Stimulated activated naive CD4-positive, alpha-beta T cell (primary cell): ENCODE data around the gene SLC25A22.

Source experiments
- DNase-seq, 6 experiments: peaks; one replicate each; lab custom pipeline; 2025; lab: John Stamatoyannopoulos, UW

Gene SLC25A22

DNA sequence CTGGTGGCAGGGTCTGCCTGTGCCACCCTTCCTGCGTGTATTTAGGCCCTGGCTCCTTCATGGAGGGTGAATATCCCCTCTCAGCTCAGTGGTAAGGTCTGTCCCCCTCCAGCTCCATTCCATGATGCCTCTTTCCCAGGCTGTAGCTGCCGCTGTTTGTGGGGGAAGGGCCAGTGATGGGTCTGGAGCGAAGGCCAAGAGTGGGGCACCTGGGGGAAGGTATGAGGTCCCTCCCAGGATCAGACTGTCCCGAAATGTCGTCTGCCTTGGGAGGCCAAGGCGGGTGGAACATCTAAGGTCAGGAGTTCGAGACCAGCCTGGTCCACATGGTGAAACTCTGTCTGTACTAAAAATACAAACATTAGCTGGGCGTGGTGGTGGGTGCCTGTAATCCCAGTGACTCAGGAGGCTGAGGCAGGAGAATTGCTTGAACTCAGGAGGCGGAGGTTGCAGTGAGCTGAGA, 35.8 kb upstream of the SLC25A22 start:
- no peak for DNase-seq

DNA sequence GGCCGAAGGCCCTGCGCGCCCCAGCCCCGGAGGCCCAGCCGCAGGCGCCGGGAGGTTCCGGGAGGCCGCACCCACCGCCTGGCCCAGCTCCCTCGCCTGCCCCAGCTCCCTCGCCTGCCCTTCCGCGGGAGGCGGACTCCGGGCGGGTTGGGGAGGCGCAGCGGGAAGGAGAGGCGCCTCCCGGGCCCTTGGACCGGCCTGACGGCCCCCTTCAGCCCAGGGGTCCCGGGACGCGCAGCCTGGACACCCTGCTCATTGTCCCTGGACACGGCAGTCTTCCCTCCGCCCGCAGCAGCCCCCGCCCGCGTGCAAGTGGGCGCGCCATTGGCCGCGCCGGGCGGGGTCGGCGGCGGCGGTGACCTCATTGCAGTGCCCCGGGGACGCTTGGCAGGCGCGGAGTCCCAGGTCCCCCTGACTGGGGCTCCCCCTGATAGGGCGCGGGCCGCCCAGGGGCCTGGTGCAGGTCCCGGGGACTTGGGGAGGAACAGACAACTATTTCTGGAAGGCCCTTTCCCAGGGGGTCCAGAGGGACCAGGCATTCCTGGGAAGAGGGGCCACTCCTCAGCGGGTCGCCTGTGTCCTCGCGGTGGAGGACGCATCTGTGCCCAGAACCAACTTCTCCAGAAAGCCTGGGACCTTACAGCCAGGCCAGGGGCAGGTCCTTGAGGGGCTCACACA, 35.2 kb upstream of the SLC25A22 start:
- DNase-seq = no peak

DNA sequence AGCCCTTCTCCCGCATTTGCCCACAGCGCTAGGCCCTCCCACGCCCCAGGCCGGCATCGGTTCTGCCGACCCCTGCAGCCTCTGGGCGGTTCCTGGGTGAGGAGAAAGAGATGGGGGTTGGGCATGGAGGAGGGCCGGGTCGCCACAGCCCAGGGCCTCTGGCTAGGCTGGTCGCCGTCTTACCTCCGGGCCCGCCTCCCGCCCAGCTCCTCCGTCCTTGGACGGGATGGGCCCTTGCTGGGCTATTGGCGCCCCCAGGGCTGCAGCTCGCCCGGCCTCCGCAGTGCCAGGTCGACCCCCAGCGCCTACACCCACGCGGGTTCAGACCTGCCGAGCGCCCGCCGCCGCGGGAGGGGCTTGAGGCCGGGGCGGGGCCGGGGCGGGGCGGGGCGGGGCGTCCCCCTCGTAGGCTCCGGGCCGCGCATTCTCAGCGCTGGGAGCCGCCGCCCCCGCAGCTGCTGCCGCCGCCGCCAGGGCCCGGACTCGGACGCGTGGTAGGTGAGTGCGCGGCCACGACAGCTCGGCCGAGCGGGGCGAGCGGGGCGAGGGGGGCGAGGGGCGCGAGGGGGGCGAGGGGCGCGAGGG, 34.5 kb upstream of the SLC25A22 start, which contains the start of gene CD151:
TSS of gene CD151 (plus strand) at position 424 of the 585 bp plus-strand sequence. CDS start 3,118 bp downstream, outside the sequence.
- peak in 1 of 6 experiments; percentile 25 for DNase-seq

DNA sequence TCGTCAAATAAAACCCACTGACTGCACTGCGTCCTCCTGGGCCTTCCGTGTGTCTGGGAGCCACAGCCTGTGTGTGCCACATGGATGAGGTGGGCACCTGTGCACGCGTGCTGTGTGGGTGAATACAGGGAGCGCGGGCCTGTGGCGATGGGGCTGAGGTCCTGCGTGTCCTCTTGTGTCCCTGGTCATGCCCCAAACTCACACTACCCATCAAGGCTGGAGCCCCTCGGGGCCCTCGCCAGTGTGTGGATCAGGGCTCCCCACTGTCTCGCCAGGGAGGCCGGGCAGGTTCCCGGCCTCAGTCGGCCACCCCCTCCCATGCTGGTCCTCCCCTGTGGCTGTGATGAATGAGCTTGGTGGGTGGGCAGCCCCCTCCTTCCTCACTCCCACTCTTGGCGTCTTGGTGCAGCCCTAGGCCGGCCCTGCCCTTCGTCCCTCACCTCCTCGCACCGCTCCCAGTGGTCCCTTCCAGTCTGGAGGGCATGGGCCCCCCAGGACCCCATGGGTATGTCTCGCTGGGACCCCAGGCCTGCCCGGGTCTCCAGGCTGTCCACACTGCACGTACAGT, 34.0 kb upstream of the SLC25A22 start:
- no peak for DNase-seq

DNA sequence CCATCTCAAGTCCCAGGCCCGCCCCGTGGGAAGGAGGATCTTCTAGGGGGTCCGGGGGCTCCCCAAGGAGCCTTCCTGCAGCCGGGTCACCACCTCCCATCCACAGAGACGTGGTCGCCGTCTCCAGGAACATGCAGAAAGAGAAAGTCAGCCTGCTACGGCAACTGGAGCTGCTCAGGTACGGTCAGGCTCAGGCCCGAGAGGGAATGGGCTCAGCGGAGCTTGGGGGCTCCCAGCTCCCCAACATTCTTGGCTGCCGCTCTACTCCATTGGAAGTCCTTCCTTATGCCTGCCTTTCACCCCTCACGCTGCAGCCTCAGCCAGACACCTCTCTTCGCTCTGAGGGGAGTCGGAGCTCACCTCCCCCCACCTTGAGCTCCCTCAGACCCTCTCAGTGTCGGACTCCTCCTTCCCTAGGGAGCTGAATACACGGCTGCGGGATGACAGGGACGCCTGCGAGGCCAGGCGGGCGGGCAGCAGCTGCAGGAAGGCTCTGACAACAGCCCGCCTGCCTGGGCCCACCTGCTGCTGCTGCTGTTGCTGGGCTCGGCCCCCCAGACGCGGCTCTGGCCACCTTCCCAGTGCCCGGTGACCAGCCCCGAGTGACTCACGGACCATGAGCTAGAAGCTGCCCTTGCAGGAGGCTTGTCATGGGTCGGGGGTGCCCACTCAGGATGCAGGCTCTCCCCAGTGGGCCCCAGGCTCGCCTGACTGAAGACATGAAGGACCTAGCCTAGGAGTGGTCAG, 33.2 kb upstream of the SLC25A22 start:
- no peak for DNase-seq

DNA sequence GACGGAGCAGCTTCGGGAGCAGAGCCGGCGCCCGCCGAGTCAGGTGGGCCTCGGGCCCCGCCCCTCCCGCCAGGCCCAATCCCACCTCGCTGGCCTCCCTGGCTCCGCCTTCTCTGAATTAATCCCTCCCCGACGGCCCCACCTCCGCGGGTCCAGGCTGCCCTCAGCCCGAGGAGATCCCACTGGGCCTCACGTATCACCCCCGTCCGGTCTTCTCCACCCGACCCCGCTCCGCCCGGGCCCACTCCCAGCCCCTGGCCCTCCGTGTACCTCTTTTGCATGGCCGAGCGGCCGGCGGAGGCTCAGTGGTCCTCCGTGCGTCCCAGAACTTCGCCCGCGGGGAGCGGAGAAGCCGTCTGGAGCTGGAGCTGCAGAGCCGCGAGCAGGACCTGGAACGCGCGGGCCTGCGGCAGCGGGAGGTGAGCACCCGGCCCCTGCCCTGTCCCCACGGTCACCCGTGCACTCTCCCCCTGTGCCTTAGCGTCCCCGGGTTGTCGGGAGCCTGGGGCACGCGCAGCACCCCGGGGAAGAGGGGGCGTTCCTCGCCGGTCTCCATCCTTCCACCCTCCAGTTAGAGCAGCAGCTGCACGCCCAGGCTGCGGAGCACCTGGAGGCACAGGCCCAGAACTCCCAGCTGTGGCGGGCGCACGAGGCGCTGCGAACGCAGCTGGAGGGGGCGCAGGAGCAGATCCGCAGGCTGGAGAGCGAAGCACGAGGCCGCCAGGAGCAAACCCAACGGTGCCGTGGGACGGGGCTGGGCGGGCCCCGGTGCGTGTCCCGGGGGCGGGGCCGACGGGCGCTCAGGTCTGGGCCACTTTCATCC, 32.4 kb upstream of the SLC25A22 start:
- DNase-seq = peak in 3 of 6 experiments; percentile 36 to 51 (median 47)

DNA sequence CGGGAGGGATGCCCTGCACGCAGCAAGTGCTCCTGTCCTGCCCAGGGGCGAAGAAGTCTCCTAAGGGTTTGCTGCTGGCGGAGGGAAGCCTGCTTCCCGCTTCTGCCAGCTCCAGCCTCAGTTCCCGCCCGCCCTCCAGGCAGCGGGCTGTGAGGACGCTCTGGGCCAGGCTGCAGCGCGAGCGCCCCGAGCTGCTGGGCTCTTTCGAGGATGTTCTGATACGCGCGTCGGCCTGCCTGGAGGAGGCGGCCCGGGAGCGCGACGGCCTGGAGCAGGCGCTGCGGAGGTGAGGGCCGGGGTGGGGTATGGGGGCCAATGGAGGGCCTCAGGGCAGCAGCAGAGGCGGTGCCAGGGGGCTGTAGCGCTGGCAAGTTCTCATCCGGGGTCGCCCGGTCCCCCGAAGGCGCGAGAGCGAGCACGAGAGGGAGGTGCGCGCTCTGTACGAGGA, 31.8 kb upstream of the SLC25A22 start:
- peak in 1 of 6 experiments; percentile 56 for DNase-seq

DNA sequence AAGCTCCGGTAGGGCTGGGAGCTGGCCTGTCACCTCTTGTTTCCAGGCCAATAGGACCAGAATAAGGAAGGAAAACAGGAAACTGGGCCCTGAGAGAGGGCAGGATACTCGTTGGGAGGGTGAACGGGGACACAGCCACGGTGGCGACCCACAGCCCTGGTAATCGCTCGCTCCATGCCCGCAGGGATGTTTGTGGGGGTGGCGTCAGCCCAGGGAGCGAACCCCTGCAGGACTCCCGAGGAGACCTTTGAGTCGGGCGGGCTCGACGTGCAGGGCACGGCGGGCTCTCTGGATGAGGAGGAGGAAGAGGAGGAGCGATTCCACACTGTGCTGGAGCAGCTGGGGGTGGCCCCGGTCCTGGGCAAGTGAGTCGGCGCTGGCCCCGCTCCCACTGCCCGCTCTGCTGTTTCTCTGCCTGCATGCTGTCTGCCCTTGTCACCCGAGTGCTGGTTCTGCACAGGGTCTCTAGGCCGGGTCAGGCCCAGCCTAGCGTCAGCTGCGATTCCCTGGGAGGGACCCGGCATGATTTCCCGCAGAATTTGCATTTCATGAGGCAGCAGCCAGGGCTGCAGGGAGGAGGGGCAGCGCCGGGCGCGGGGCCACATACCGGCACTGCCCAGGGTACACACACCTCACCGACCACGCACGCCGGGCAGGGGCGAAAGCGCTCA, 31.2 kb upstream of the SLC25A22 start:
- no peak for DNase-seq

DNA sequence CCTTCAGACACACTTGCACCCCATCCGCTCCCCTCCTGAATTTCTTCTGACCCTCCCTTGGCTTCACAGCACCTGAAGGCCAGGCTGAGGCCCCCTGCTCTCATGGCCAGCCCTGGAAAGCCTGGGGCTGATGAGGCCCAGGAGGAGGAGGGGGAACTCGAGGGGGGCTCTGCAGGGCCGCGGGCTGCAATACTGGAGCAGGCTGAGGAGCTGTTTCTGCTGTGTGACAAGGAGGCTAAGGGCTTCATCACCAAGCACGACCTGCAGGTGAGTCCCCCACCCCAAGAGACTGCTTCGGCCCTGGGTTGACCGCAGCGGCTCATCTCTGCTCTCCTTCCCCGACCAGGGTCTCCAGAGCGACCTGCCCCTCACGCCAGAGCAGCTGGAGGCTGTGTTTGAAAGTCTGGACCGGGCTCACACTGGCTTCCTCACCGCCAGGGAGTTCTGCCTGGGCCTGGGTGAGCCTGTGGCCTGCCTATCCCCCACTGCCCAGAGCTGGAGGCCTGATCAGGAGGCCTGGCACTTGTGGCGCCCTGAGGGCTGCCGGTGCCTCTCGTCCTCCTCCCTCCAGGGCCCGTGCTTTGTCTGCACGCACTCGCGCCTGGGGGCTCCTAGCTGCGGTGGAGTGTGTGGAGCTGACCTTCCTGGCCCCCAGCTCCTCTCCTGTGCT, 30.6 kb upstream of the SLC25A22 start:
- DNase-seq = no peak

DNA sequence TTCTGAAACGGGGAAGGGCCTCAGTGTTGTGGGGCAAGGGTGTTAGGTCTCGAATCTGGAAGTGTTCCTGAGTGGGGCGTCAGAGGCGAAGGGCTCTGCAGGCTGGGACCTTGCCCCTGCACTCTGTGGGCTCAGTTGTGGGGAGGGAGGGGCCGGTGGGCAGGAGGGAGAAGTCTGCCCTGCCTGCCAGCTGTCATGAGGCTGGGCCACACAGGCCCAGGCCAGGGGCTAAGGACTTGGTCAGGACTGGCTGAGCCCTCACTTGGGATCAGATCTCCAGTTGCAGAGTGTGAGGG, 29.8 kb upstream of the SLC25A22 start, which contains the start of gene CRACR2B:
TSS of gene CRACR2B (plus strand) at position 23 of the 296 bp plus-strand sequence. CDS start 689 bp downstream, outside the sequence.
- DNase-seq = no peak

DNA sequence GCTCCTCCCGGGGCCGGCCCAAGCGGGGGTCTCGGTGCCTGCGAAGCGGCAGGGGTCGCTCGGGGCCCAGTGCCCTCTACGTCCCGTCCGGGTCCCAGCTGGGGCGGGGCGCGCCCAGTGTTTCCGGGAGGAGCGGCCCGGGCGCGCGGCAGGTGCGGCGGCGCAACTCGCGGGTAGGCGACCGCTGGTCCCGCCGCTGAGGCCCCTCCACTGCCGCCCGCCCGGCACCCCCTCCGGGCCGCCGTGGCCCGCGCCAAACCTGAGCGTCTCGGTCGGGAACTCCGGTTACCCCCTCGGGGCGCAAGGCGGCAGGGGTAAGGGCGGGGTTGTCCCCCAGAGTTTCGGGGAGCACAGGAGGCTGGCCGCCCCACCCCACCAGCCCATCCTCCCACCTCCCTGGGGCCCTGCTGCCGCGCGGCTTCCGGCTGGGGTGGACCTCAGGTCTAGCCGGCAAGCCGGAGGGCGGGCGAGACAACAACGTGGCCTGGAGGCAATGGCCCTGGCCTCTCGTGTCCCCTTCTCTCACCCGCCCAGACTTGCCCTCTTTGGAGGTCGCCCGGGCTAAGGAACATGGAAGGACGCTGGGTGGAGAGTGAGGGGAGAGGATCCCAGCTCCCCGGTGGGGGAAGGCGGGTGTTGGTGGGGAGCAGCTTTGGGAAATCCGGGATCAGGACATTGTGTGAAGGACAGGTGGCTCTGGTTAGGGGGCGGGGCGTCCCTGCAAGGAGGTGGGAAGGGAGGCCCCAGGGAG, 29.2 kb upstream of the SLC25A22 start:
- no peak for DNase-seq

DNA sequence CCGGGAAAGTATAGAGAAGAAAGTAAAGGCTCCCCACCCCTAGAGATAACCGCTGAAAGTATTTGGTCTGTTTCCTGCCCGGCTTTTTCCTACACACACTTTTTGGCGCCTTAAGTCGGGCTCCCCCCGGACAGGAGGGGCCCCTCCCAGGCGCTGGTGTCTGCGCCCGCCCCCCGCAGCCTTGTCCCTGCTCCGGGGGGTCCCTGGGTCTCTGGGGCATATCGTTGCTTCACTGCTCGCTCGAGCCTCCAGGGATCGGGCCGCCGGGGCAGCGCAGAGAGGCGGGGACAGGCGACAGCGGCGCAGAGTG, 28.7 kb upstream of the SLC25A22 start:
- no peak for DNase-seq

DNA sequence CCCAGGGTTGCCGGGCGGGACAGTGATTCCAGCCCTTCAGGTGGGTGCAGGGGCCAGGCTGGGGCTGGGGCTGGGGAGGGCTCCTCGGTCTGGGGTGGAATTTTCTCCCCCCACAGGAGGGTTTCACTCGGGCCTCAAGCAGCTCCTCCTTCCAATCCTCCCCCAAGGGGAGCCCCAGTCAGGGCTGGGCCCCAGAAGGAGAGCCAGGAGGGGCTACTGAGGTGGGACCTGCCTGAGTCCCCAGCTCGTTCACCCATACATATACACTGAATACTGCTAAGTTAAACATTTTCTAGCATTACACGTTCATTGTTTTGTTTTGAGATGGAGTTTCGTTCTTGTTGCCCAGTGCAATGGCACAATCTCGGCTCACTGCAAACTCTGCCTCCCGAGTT, 28.1 kb upstream of the SLC25A22 start:
- DNase-seq = no peak

DNA sequence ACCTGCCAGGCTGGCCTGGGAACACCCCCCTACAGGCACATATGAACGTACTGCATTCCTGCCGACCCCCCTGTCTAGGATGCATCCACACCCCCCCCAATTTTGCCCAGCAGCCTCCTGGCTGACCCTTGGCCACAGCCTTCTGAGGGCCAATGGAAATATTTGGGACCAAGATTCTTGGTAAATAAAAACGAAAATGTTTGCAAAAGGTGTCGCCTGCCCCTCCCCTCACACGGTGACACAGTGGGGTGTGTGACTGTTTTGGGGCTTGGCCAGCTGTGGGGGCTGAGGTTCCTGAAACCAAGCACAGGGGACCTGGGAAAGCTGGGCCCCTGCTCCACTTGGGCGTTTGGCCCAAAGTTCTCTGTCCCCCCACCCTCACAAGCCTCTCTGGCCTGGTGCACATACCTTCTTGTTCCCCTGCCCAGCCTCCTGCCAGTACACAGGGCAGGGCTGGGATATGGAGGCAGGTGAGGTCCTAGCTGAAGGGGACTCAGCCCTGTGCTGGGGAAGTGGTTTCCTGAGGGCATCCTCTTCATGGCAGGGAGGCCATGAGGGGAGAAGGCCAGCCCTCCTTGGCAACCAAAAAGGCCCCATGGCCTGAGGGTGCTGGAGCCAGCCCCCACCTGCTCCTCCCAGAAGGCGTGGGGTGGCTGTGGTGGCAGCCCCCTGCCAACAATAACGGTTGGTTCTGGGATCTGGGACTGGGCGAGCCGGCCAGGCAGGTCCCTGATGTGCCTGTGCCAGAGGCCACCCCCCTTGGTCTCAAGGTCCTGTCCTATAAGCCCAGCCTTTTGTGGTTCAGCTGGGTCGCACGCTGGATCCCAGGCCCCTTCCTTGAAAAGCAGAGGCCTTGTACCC, 27.5 kb upstream of the SLC25A22 start:
- DNase-seq = no peak

DNA sequence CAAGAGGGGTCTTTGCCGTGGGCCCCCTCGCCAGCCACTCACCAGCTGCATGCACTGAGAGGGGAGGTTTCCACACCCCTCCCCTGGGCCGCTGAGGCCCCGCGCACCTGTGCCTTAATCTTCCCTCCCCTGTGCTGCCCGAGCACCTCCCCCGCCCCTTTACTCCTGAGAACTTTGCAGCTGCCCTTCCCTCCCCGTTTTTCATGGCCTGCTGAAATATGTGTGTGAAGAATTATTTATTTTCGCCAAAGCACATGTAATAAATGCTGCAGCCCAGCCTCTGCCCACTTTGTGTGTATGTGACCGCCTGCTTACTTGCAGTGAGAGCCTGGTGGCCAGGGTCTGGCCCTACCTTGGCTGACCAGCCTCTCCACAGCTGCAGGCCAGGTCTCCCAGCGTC, 26.9 kb upstream of the SLC25A22 start:
- DNase-seq = no peak

DNA sequence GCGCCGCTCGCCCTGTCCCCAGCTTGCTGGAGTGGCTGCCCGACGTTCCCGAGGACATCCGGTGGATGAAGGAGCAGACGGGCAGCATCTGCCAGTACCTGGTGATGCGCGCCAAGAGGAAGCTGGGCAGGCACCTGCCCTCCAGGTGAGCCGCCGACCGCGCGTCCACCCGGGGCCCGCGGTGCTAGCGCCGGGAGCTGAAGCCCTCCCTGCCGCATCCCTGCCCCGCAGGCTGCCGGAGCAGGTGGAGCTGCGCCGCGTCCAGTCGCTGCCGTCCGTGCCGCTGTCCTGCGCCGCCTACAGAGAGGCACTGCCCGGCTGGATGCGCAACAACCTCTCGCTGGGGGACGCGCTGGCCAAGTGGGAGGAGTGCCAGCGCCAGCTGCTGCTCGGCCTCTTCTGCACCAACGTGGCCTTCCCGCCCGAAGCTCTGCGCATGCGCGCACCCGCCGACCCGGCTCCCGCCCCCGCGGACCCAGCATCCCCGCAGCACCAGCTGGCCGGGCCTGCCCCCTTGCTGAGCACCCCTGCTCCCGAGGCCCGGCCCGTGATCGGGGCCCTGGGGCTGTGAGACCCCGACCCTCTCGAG, 26.3 kb upstream of the SLC25A22 start:
- DNase-seq = no peak

DNA sequence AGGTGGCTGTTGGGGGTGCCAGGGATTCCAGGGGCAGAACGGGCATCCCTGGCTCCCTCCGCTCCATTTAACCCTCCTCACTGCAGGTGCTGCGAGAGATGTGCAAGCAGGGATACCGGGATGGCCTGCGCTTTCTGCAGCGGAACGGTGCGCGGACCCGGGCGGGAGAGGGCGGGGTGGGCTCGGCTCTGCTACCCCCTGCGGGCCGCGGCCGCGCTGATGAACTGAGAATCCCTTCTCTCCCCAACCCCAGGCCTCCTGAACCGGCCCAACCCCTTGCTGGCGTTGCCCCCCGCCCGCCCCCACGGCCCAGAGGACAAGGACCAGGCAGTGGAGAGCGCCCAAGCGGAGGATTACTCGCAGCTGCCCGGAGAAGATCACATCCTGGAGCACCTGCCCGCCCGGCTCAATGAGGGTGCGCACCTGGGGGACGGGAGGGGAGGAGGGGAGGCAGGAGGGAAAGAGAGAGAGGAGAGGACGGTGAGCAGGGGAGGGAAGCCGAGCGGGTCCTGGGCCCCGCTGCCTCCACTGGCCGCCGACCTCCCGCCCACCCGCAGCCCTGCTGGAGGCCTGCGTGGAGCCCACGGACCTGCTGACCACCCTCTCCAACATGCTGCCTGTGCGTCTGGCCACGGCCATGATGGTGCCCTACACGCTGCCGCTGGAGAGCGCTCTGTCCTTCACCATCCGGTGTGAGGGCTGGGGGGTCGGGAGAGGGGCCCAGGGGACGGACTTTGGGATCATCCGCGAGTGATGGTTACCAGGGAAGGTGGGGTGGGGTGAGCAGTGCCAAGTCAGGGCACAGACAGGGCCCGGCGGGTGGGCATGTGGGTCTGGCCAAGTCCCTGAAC, 25.6 kb upstream of the SLC25A22 start:
- DNase-seq = no peak
